Stimulated activated CD4-positive, alpha-beta T cell treated with anti-CD3 and anti-CD28 coated beads, Interleukin-2, amount 100 ng/mL, for 24 hours (primary cell): Measurements from ENCODE around the gene ZNF254.
"Not testable (repeated sequence)": the region's sequence is repeated elsewhere in the genome, so short reads cannot be mapped to it uniquely, and the experiment has no call there.

Experiments
- DNase-seq, 2 donors: peaks; one replicate each; pipeline ENCODE4 v3.0.0-alpha.2; 2020

The ZNF254 gene

DNA sequence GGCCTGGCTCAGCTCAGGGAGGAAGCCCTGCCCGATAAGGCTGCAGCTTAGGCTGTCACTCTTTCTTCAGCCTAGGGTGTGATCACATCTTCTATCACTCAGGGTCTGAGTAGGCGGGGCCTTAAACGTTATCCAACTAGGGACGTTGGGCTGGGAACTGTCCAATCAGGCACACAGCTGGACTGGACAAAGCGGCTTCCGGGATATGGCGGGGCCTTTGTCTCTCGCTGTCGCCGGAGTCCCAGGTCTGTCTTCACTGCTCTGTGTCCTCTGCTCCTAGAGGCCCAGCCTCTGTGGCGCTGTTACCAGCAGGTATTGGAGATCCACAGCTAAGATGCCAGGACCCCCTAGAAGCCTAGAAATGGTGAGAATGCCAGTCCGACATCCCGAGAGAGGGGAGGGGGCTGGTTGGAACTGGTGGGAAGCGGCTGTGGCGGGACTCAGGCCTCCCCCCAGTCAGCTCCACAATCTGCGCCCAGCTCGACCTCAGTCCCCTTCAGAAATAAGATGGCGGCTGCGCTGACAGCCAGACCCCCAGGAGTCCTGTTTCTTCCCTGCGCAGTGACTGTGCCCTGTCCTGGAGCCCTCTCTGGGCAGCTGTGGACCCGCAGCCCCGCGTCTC lies at the start of gene ZNF254:
Gene ZNF254 (plus strand): TSS at position 214 of the 622 bp plus-strand sequence. CDS start 121 bp downstream, at position 335.
- peak; percentile 77 to 82 for DNase-seq

GRCh38 chr19:24040621-24041020 lies 46.4 kb upstream of the ZNF254 start:
- no peak for DNase-seq

DNA sequence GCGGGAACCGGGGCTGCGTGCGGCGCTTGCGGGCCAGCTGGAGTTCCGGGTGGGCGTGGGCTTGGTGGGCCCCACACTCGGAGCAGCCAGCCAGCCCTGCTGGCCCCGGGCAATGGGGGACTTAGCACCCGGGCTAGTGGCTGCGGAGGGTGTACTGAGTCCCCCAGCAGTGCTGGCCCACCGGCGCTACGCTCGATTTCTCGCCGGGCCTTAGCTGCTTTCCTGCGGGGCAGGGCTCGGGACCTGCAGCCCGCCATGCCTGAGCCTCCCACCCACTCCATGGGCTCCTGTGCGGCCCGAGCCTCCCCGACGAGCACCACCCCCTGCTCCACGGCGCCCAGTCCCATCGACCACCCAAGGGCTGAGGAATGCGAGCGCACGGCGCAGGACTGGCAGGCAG lies 45.7 kb upstream of the ZNF254 start:
- not testable (repeated sequence) for DNase-seq

GRCh38 chr19:24046550-24046949 lies 40.4 kb upstream of the ZNF254 start:
- no peak for DNase-seq

- no peak for DNase-seq
Measured at GRCh38 chr19:24048261-24048660, 38.7 kb upstream of the ZNF254 start.

- no peak for DNase-seq
Measured at GRCh38 chr19:24049537-24049936, 37.5 kb upstream of the ZNF254 start.

DNA sequence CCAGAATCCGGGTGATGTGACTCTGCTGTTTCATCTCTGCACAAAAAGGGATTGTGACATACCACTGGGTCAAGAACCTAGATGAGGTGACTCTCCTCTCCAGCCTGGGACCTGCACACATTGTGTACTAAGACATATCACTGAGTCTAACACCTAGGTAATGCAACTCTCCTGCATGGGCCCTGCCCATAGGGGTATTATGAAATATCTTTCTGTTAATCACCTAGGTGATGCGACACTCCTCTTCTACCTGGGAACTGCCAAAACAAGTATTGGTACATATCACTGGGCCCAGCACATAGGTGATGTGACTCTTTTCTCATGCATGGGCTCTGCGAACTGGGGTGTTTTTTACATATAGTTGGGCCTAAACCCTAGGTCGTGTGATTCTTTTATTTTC lies 35.5 kb upstream of the ZNF254 start:
- DNase-seq = no peak

- DNase-seq = no peak
Measured at GRCh38 chr19:24052811-24053210, 34.2 kb upstream of the ZNF254 start.

- no peak for DNase-seq
Measured at GRCh38 chr19:24053601-24054000, 33.4 kb upstream of the ZNF254 start.

GRCh38 chr19:24054044-24054935 lies 32.7 kb upstream of the ZNF254 start:
- no peak for DNase-seq

DNA sequence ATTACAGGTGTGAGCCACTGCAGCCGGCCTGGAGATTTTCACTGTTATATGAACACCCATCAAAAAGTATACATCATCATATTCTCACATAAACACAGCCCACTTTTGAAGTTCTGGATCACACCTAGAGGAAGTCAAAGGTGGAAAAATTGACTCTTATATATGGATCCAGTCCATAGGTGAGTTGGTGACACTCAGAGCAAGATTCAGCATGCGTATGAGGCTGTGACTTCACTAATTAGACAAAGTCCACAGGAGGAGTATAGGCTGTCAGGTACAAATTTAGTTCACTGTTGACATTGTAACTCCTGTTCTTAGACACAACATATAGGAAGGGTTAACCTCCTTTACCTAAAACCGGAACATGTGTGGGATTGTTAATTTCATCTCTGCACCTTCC lies 31.4 kb upstream of the ZNF254 start:
- no peak for DNase-seq

- no peak for DNase-seq
Measured at GRCh38 chr19:24057144-24057543, 29.8 kb upstream of the ZNF254 start.

- no peak for DNase-seq
Measured at GRCh38 chr19:24059563-24060295, 27.3 kb upstream of the ZNF254 start.

DNA sequence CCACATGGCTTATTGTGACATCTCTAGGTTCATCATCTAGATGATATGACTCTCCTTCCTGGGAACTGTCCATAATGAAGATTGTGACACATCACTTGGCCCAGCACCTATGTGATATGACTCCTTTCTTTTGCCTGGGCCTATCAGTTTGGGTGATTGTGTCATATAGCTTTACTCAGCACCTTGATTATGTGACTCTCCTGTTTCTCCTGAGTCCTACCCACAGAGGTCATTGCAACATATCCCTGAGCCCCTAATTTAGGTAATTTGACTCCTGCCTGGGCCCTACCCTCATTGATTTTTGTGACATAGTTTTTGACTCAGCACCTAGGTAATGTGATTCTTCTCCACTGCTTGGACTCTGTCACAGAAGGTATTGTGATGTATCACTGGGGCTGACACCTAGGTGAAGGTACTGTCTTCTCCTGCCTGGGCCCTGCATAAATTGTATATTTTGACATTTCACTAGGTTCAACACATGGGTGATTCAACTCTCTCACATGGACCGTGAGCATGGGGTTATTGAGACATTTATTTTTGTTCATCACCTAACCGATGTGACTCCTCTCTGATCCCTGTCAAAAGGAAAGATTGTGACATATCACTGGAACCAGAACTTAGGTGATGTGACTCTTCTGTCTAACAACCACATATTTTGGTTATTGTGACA lies 26.2 kb upstream of the ZNF254 start:
- no peak for DNase-seq

DNA sequence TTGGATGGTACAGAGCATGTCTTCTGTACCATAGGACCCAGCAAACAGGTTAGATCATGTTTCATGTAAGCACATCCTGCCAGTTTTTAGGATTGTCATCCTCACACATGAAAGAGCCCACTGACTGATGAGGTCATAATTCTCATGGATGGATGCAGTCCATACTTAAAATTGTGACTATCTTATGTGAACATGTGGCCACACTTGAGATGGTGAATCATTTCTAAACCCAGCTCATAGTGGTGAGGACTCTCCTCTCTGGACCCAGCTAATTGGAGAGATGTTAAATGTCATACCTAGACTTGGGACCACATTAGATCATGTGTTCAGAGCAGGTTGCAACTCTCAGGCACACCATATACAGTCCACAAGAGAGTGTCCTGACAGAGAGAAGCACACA lies 24.8 kb upstream of the ZNF254 start:
- no peak for DNase-seq

GRCh38 chr19:24063295-24063694 lies 23.7 kb upstream of the ZNF254 start:
- no peak for DNase-seq

- DNase-seq = no peak
Measured at GRCh38 chr19:24064175-24064574, 22.8 kb upstream of the ZNF254 start.

DNA sequence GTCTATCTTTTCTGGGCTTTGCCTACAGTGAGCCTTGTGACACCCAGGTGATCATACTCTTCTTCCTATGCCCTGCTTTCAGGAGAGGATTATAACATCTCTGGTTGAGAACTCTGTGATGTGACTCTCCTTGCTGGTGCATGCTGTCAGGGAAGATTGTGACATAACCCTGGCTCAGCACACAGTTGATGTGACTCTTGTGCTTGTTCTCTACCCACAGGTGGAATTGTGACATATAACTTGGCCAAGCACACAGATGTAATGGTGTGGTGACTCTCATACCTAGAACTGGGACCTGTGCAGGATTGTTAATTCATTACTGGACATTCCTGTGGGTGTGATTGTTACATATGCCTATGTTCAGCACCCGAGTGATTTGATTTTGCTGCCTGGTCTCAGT lies 21.7 kb upstream of the ZNF254 start:
- no peak for DNase-seq

GRCh38 chr19:24065865-24066604 lies 21.0 kb upstream of the ZNF254 start:
- no peak for DNase-seq

DNA sequence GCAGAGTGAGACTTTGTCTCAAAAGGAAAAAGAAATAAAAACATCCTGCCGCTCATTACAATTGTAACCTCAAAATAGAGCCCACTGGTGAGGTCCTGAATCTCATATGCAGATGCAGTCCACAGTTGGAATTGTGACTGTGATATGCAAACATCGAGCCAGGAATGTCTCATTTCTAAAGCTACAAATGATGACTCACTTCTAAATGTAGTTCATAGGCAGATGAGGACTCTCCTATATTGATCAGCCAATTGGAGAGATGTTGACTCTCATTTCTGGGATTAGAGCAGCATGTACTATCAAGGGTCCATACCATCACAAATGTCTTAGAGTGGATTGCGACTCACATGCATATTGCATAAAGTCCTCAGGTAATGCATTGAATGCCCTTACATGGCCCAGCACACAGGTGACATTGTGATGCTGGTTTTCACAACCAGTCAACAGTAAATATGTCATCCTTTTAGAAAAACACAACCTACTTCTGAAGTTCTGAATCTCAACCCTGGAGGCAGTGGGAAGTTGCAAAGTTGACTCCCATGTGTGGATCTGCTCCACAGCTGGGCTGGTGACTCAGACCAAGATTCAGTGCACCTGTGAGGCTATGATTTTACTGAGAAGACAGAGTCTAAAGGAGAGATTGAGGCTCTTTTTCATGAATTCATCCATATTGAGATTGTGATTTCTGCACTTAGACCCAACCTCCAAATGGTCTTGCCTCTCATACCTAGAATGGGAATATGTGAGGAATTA lies 16.9 kb upstream of the ZNF254 start:
- no peak for DNase-seq

- no peak for DNase-seq
Measured at GRCh38 chr19:24071078-24071477, 15.9 kb upstream of the ZNF254 start.

DNA sequence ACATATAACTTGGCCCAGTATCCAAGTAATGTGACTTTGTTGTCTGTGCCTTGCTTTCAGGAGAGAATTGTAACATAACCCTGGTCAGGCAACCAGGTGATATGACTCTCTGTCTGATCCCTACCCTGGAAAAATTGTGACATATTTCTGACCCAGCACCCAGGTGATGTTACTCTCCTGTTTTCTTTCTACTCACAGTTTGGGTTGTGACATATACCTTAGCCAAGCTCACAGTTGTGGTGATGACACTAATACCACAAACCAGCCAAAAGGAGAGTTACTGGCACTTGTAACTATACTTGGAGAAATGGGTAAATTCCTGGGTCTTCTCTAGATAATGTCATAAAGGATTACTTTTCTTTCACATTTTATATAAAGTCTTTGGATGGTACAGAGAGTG lies 14.3 kb upstream of the ZNF254 start:
- no peak for DNase-seq
